HepG2 (cell line): ENCODE data around the gene M1AP. TPM values are rescaled to one million over a fixed set of nuclear protein-coding genes. Genes with fewer than 3 reads are reported as not detected.

Experiments
- ATAC-seq: fragments of 200-7000 bp; cut with Tn5 transposase; 3 replicates; pipeline ENCODE4 v1.9.1; 2020; ENCODE audit warnings: mild to moderate bottlenecking, moderate library complexity
- BruUV-seq: library from RNA; stranded (reverse); fragments of 400-500 nt; replicated peaks from 2 replicates; lab custom pipeline; 2021; lab: Mats Ljungman, UMichigan
- CTCF ChIA-PET: fragments of 300-600 bp; formaldehyde crosslinking; extraction: SDS; loops from one replicate; lab custom pipeline; 2021; ENCODE audit warnings: low total read pairs, inconsistent platforms, low intra/inter-chr PET ratio; lab: Yijun Ruan, JAX
- POLR2A ChIA-PET: fragments of 350-600 bp; sonication (Branson Sonifier 250); formaldehyde crosslinking; loops from one replicate; lab custom pipeline; 2020; ENCODE audit warnings: antibody characterized with exemption, inconsistent platforms; lab: Yijun Ruan, JAX
- DNase-seq: peaks from one replicate; pipeline ENCODE4 v3.0.0-alpha.2; 2015; ENCODE audit warnings: low spot score
- FAIRE-seq: peaks from 3 replicates; lab custom pipeline; 2011; peaks lifted over from hg19 to GRCh38; lab: Jason Lieb, UNC
- H2AFZ ChIP-seq: one replicate; pipeline ENCODE4 v1.6.1; 2011; ENCODE audit warnings: low read length, inconsistent platforms
- H3K27ac ChIP-seq: fragments of 300-600 bp; 3 replicates; pipeline ENCODE4 v1.8.0; 2011; ENCODE audit warnings: mixed run types, mild to moderate bottlenecking, mixed read lengths, low read length, inconsistent platforms; ENCODE audit not compliant: insufficient read depth; ENCODE audit errors: extremely low read length
- H3K27me3 ChIP-seq, 2 experiments: fragments of 200-600 bp in 1 of 2; 2 replicates in 1 of 2; 3 replicates in 1 of 2; pipeline versions ENCODE4 v1.6.0 to v1.8.0; 2011; ENCODE audit warnings: low read length in 2 of 2, mild to moderate bottlenecking in 2 of 2, moderate library complexity in 2 of 2, inconsistent platforms in 1 of 2; ENCODE audit not compliant: insufficient read depth in 2 of 2, control insufficient read depth in 1 of 2
- H3K36me3 ChIP-seq, 2 experiments: fragments of 200-600 bp in 1 of 2; replicated peaks in 1 of 2; 2 replicates in 1 of 2; 3 replicates in 1 of 2; pipeline versions ENCODE4 v1.5.1 to v1.8.0; 2011; ENCODE audit warnings: low read length in 2 of 2, inconsistent platforms in 1 of 2; ENCODE audit not compliant: insufficient read depth in 2 of 2, control insufficient read depth in 1 of 2
- H3K4me1 ChIP-seq: 2 replicates; pipeline ENCODE4 v1.5.1; 2012; ENCODE audit warnings: low read length, inconsistent platforms; ENCODE audit not compliant: insufficient read depth
- H3K4me2 ChIP-seq: 2 replicates; pipeline ENCODE4 v1.6.0; 2011; ENCODE audit warnings: low read depth, low read length, inconsistent platforms
- H3K4me3 ChIP-seq, 3 experiments: fragments of 200-600 bp in 1 of 3; sonication (generic), shearing (Covaris generic) in 1 of 3; replicated peaks in 1 of 3; 2 replicates each; pipeline ENCODE4 v1.5.1; 2011 to 2016; ENCODE audit warnings: low read length in 3 of 3, inconsistent platforms in 2 of 3, low read depth in 2 of 3, mild to moderate bottlenecking in 2 of 3, control low read depth in 1 of 3, mixed read lengths in 1 of 3; ENCODE audit not compliant: insufficient read depth in 1 of 3
- H3K79me2 ChIP-seq: one replicate; pipeline ENCODE4 v1.6.1; 2011; ENCODE audit warnings: low read length, inconsistent platforms; ENCODE audit not compliant: insufficient read depth
- H3K9ac ChIP-seq: 2 replicates; pipeline ENCODE4 v1.6.0; 2011; ENCODE audit warnings: mild to moderate bottlenecking, low read depth, low read length, inconsistent platforms; ENCODE audit not compliant: insufficient read depth
- H3K9me3 ChIP-seq: 2 replicates; pipeline ENCODE4 v1.5.1; 2012; ENCODE audit warnings: mild to moderate bottlenecking, low read length
- H4K20me1 ChIP-seq: 2 replicates; pipeline ENCODE4 v1.6.0; 2011; ENCODE audit warnings: inconsistent platforms, mild to moderate bottlenecking, low read length, moderate library complexity; ENCODE audit not compliant: insufficient read depth
- BRD4 ChIP-seq: sonication (generic); formaldehyde crosslinking; IDR thresholded peaks from 2 replicates; pipeline ENCODE4 v1.4.0; 2020; ENCODE audit warnings: missing genetic modification reagents
- CEBPG ChIP-seq: IDR thresholded peaks from 2 replicates; pipeline ENCODE4 v1.6.1; 2016
- CTCF ChIP-seq: sonication (generic); formaldehyde crosslinking; IDR thresholded peaks from 2 replicates; pipeline ENCODE4 v1.5.0; 2020; ENCODE audit warnings: mild to moderate bottlenecking, missing genetic modification reagents, moderate library complexity
- ELF3 ChIP-seq: IDR thresholded peaks from 2 replicates; pipeline ENCODE4 v1.6.1; 2016; ENCODE audit warnings: missing genetic modification reagents, missing compliant biosample characterization
- ELF4 ChIP-seq: sonication (generic); formaldehyde crosslinking; IDR thresholded peaks from 2 replicates; pipeline ENCODE4 v1.5.0; 2020; ENCODE audit warnings: missing genetic modification reagents, mild to moderate bottlenecking, moderate library complexity, borderline replicate concordance
- FOXA3 ChIP-seq: IDR thresholded peaks from 2 replicates; pipeline ENCODE4 v1.6.1; 2016; ENCODE audit warnings: missing genetic modification reagents, missing compliant biosample characterization
- HNRNPL ChIP-seq: fragments of 200-400 bp; formaldehyde crosslinking; IDR thresholded peaks from 2 replicates; pipeline ENCODE4 v1.6.1; 2017; ENCODE audit warnings: mild to moderate bottlenecking, low read depth, low read length
- KMT2A ChIP-seq: sonication (generic); formaldehyde crosslinking; IDR thresholded peaks from 2 replicates; pipeline ENCODE4 v1.4.0; 2020; ENCODE audit warnings: missing genetic modification reagents
- MIER2 ChIP-seq: IDR thresholded peaks from 2 replicates; pipeline ENCODE4 v1.6.1; 2016; ENCODE audit warnings: missing biosample characterization, missing genetic modification reagents
- MIXL1 ChIP-seq: IDR thresholded peaks from 2 replicates; pipeline ENCODE4 v1.6.1; 2016
- SKI ChIP-seq: fragments of 450-650 bp; IDR thresholded peaks from one replicate; pipeline ENCODE4 v1.6.1; 2018; ENCODE audit warnings: mild to moderate bottlenecking; ENCODE audit not compliant: partially characterized antibody
- STAG1 ChIP-seq: sonication (generic); formaldehyde crosslinking; IDR thresholded peaks from 2 replicates; pipeline ENCODE4 v1.4.0; 2020; ENCODE audit warnings: missing genetic modification reagents
- TBL1XR1 ChIP-seq: fragments of 150-350 bp; IDR thresholded peaks from 2 replicates; pipeline ENCODE4 v1.6.1; 2014; ENCODE audit warnings: borderline replicate concordance, low read length; ENCODE audit not compliant: partially characterized antibody
- TGIF2 ChIP-seq: IDR thresholded peaks from 2 replicates; pipeline ENCODE4 v1.6.1; 2016; ENCODE audit warnings: control low read depth, missing compliant biosample characterization
- ZFP91 ChIP-seq: sonication (generic); formaldehyde crosslinking; IDR thresholded peaks from 2 replicates; pipeline ENCODE4 v1.9.0; 2022; ENCODE audit warnings: missing genetic modification reagents, mild to moderate bottlenecking, borderline replicate concordance
- ZKSCAN1 ChIP-seq: fragments of 150-350 bp; IDR thresholded peaks from 2 replicates; pipeline ENCODE4 v1.6.1; 2014; ENCODE audit warnings: low read length
- ZKSCAN5 ChIP-seq: sonication (generic); formaldehyde crosslinking; IDR thresholded peaks from 2 replicates; pipeline ENCODE4 v1.5.1; 2020; ENCODE audit warnings: mild to moderate bottlenecking, missing genetic modification reagents
- ZMYM3 ChIP-seq: sonication (generic); formaldehyde crosslinking; IDR thresholded peaks from 2 replicates; pipeline ENCODE4 v1.5.1; 2020; ENCODE audit warnings: mild to moderate bottlenecking, missing genetic modification reagents
- ZNF10 ChIP-seq: sonication (generic); formaldehyde crosslinking; IDR thresholded peaks from 2 replicates; pipeline ENCODE4 v1.4.0; 2020; ENCODE audit warnings: mild to moderate bottlenecking, low read depth, missing genetic modification reagents, borderline replicate concordance
- ZNF121 ChIP-seq: sonication (generic); formaldehyde crosslinking; IDR thresholded peaks from 2 replicates; pipeline ENCODE4 v1.5.0; 2020; ENCODE audit warnings: mild to moderate bottlenecking, missing genetic modification reagents
- ZNF451 ChIP-seq: sonication (generic); formaldehyde crosslinking; IDR thresholded peaks from 2 replicates; pipeline ENCODE4 v1.5.0; 2020; ENCODE audit warnings: mild to moderate bottlenecking, missing genetic modification reagents
- ZNF598 ChIP-seq: sonication (generic); formaldehyde crosslinking; IDR thresholded peaks from 2 replicates; pipeline ENCODE4 v1.5.1; 2020; ENCODE audit warnings: mild to moderate bottlenecking, missing genetic modification reagents, borderline replicate concordance
- ZNF83 ChIP-seq: sonication (generic); formaldehyde crosslinking; IDR thresholded peaks from 2 replicates; pipeline ENCODE4 v1.4.0; 2020; ENCODE audit warnings: missing genetic modification reagents, mild to moderate bottlenecking, borderline replicate concordance
- WGBS: methylation state at CpG from one replicate; pipeline ENCODE4 v1.1.6; 2017; ENCODE audit warnings: low lambda C conversion rate; 5-methylcytosine and 5-hydroxymethylcytosine counted together
- in situ Hi-C: cut with HindIII; loops from 2 replicates; pipeline ENCODE4 v1.10.0; 2017; ENCODE audit warnings: low pct_unique_long_range_greater_than_20kb; ENCODE audit not compliant: extremely low pct_ligation_motif_present
- intact Hi-C: fragments of 100-400 bp; cut with micrococcal nuclease; formaldehyde crosslinking; loops from one replicate; pipeline ENCODE4 v1.10.0; 2022; ENCODE audit not compliant: unreplicated experiment
- polyA plus RNA-seq, 8 experiments: library from polyadenylated mRNA; depleted of rRNA in 3 of 8; stranded (reverse) in 7 of 8; unstranded in 1 of 8; fragments of >200 nt; fragmentation: Illumina TruSeq in 4 of 8; extraction: Trizol in 4 of 8; gene quantifications; 2 replicates each; pipeline versions ENCODE4 v1.2.1 to v1.2.3, GENCODE V29; 2011 to 2016; ENCODE audit warnings: low read depth in 4 of 8, missing spikeins in 1 of 8, mixed read lengths in 1 of 8; ENCODE audit not compliant: insufficient read depth in 1 of 8
- total RNA-seq, 5 experiments: library from RNA; depleted of rRNA; stranded (reverse); fragments of >200 nt; fragmentation: Illumina TruSeq; extraction: Trizol; gene quantifications; 2 replicates each; pipeline ENCODE4 v1.2.3, GENCODE V29; 2016; ENCODE audit warnings: low read depth in 1 of 5

The M1AP gene
- total and polyA plus RNA-seq, 2 of the 13 experiments (the other 11 are each of a cell fraction or from before 2014, with no cell fraction given) = not detected

- peak; percentile 18; the same call in 1 of the 3 replicates for ATAC-seq
- no peaks in the 10 kb centered on the region for H3K79me2 ChIP-seq
- in situ Hi-C loops (no loop called here), intact Hi-C loops (loop anchor here (1.0 kb wide), 1 partner anchor 43 kb away; no protein-coding TSS in a partner anchor)
- CTCF ChIA-PET = no interaction called here
- no TSS peak for BruUV-seq
- no peak overlapping the region for H2AFZ ChIP-seq
- no peak overlapping the region for H3K9ac ChIP-seq
- H3K4me1 ChIP-seq = peaks cover 17% of the 10 kb centered on the region
- H3K9me3 ChIP-seq = no peaks in the 10 kb centered on the region
- H3K4me2 ChIP-seq = no peak overlapping the region
- H3K4me3 ChIP-seq = no peak overlapping the region
- H4K20me1 ChIP-seq = no peaks in the 10 kb centered on the region
- no peak for FAIRE-seq
- DNase-seq = no peak
- H3K27ac ChIP-seq = no peak overlapping the region
- POLR2A ChIA-PET = interaction anchor here (0.9 kb wide), 1 partner anchor 61 kb away, joined by 3 read pairs; the partner anchor contains the start of gene TTC31
- no peaks in the 10 kb centered on the region for H3K36me3 ChIP-seq
- H3K27me3 ChIP-seq = peaks cover 0 to 23% of the 10 kb centered on the region in 2 experiments; a peak in 2 of 5 replicates
- WGBS = 10% methylated on average over 3 of the region's 3 CpGs
- TF ChIP-seq ZNF83 (CRISPR knock-in tag) (no peak), ELF4 (CRISPR knock-in tag) (no peak), ZNF10 (CRISPR knock-in tag) (no peak), ZMYM3 (CRISPR knock-in tag) (no peak), FOXA3 (CRISPR knock-in tag) (peak; percentile 8; the same call in 1 of the 2 replicates), ZNF121 (CRISPR knock-in tag) (0 out of 2 replicates have a peak, but pooled peaks have one; percentile 33), ELF3 (CRISPR knock-in tag) (no peak), ZKSCAN5 (CRISPR knock-in tag) (no peak), SKI (no peak), ZNF451 (CRISPR knock-in tag) (no peak), TBL1XR1 (no peak), MIER2 (CRISPR knock-in tag) (no peak), TGIF2 (CRISPR knock-in tag) (no peak), STAG1 (CRISPR knock-in tag) (peak; percentile 60), KMT2A (CRISPR knock-in tag) (no peak), MIXL1 (CRISPR knock-in tag) (0 out of 2 replicates have a peak, but pooled peaks have one; percentile 51), HNRNPL (no peak), ZKSCAN1 (no peak), CEBPG (CRISPR knock-in tag) (peak; percentile 13; the same call in 1 of the 2 replicates), ZNF598 (CRISPR knock-in tag) (no peak), BRD4 (no peak), ZFP91 (CRISPR knock-in tag) (no peak), CTCF (CRISPR knock-in tag) (peak; percentile 57)
These were observed 103.5 kb downstream of the M1AP start for GRCh38 chr2:74544634-74545033.
